Measurements from ENCODE around the gene TMEM144.

DNA sequence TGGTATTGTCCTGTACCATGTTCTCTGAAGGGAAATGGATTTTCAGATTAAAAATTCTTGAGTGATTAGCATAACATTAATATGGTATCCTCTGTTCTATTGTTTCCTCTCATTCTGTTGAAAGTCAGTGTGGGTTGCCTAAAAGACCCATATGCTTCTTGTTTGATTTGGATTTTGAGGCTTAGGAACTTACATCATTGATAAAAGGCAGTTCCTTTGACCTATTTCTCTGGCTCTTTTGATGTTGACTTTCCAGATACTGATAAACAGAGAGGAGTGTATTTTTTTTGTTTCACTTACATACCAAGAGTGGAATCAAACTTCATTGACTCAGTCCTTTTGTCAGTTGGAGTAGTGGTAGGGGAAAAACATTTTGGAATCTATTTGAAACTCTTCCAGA is 32.8 kb downstream of the TMEM144 start:
- TF ChIP-seq, protein P1, sequence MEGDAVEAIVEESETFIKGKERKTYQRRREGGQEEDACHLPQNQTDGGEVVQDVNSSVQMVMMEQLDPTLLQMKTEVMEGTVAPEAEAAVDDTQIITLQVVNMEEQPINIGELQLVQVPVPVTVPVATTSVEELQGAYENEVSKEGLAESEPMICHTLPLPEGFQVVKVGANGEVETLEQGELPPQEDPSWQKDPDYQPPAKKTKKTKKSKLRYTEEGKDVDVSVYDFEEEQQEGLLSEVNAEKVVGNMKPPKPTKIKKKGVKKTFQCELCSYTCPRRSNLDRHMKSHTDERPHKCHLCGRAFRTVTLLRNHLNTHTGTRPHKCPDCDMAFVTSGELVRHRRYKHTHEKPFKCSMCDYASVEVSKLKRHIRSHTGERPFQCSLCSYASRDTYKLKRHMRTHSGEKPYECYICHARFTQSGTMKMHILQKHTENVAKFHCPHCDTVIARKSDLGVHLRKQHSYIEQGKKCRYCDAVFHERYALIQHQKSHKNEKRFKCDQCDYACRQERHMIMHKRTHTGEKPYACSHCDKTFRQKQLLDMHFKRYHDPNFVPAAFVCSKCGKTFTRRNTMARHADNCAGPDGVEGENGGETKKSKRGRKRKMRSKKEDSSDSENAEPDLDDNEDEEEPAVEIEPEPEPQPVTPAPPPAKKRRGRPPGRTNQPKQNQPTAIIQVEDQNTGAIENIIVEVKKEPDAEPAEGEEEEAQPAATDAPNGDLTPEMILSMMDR (conservative IDR thresholded peaks at IDR 0.05; ENCODE audit: low read depth, low read length) = no peak
- TF ChIP-seq EZH2 (IDR thresholded peaks at IDR 0.05; ENCODE audit: low read length, unreplicated experiment) = no peak
- no peak for TF ChIP-seq EZH2phosphoT487 (IDR thresholded peaks at IDR 0.05; ENCODE audit: borderline replicate concordance, low read length)

All from PC-3 (cell line).